Psoas muscle (tissue), 8 donors: ENCODE data around the gene PRELID1. TPM values are rescaled to one million over a fixed set of nuclear protein-coding genes. Genes with fewer than 3 reads are reported as not detected.

Experiments
- ATAC-seq, 4 donors: fragments of 200-7000 bp; cut with Tn5 transposase; one replicate each; pipeline ENCODE4 v1.9.1; 2020; ENCODE audit warnings: moderate library complexity in 3 of 4, mild to moderate bottlenecking in 2 of 4
- DNase-seq, 2 donors: peaks; one replicate each; pipeline ENCODE4 v3.0.0-alpha.2; 2020
- H3K27ac ChIP-seq: fragments of 200-600 bp; one replicate; pipeline ENCODE4 v1.8.0; 2022
- H3K27me3 ChIP-seq, 3 donors: fragments of 200-600 bp in 1 of 3; one replicate each; pipeline versions ENCODE4 v1.6.1 to v1.8.0; 2013 to 2022; ENCODE audit warnings: low read length in 2 of 3, mild to moderate bottlenecking in 2 of 3, moderate library complexity in 1 of 3; ENCODE audit not compliant: insufficient read depth in 3 of 3
- H3K36me3 ChIP-seq, 2 donors: fragments of 200-600 bp in 1 of 2; one replicate each; pipeline versions ENCODE4 v1.6.1 to v1.8.0; 2013 to 2022; ENCODE audit warnings: low read depth in 1 of 2, mild to moderate bottlenecking in 1 of 2, moderate library complexity in 1 of 2; ENCODE audit not compliant: insufficient read depth in 1 of 2
- H3K4me1 ChIP-seq: fragments of 200-600 bp; one replicate; pipeline ENCODE4 v1.8.0; 2022
- H3K4me3 ChIP-seq: fragments of 200-600 bp; one replicate; pipeline ENCODE4 v1.8.0; 2022; ENCODE audit warnings: mild to moderate bottlenecking
- H3K9me3 ChIP-seq: fragments of 200-600 bp; one replicate; pipeline ENCODE4 v1.8.0; 2022
- WGBS, 3 donors: extraction: QIAGEN DNeasy Blood & Tissue Kit; methylation state at CpG; one replicate each; pipeline versions ENCODE4 v1.1.6 to v1.1.7; 2013; 5-methylcytosine and 5-hydroxymethylcytosine counted together
- intact Hi-C, 2 donors: fragments of 100-400 bp; cut with DNase I; formaldehyde crosslinking; loops; one replicate each; pipeline versions ENCODE4 v1.11.0 to v1.14.2; 2022
- polyA plus RNA-seq, 3 donors: library from polyadenylated mRNA; stranded (reverse); fragments of 200-250 nt; gene quantifications; one replicate each; pipeline ENCODE4 v1.2.3, GENCODE V29; 2013
- total RNA-seq, 4 donors: library from RNA; stranded (reverse); fragmentation: NEBNext Ultra II Directional in 2 of 4; extraction: Animal tissue kit (Norgen Biotek cat#: 25700) in 2 of 4; gene quantifications; one replicate each; pipeline versions ENCODE4 v1.2.1 to v1.2.4, GENCODE V29; 2021 to 2023
- TF ChIP-seq, protein P1 (sequence below): fragments of 200-600 bp; IDR thresholded peaks from one replicate; pipeline ENCODE4 v1.8.0; 2022; ENCODE audit warnings: antibody characterized with exemption
- donor health status: healthy with polysubstance abuse.
- donor health status: DM: no; HTN: no; CAD: no; lungs with moderate emphysema.
- donor health status: Bipolar disorder and iron deficiency.
- donor health status: healthy.
- donor health status: DM: yes; HTN: yes; CAD: no.
- donor health status: DM: no; HTN: no; CAD: no.
- donor health status: DM: no; HTN: no; CAD: no.
- donor health status: DM: yes; HTN: yes; CAD: no.

PRELID1 gene
- total and polyA plus RNA-seq, 7 donors, result 19.9 to 201 (median 53.9) TPM

DNA sequence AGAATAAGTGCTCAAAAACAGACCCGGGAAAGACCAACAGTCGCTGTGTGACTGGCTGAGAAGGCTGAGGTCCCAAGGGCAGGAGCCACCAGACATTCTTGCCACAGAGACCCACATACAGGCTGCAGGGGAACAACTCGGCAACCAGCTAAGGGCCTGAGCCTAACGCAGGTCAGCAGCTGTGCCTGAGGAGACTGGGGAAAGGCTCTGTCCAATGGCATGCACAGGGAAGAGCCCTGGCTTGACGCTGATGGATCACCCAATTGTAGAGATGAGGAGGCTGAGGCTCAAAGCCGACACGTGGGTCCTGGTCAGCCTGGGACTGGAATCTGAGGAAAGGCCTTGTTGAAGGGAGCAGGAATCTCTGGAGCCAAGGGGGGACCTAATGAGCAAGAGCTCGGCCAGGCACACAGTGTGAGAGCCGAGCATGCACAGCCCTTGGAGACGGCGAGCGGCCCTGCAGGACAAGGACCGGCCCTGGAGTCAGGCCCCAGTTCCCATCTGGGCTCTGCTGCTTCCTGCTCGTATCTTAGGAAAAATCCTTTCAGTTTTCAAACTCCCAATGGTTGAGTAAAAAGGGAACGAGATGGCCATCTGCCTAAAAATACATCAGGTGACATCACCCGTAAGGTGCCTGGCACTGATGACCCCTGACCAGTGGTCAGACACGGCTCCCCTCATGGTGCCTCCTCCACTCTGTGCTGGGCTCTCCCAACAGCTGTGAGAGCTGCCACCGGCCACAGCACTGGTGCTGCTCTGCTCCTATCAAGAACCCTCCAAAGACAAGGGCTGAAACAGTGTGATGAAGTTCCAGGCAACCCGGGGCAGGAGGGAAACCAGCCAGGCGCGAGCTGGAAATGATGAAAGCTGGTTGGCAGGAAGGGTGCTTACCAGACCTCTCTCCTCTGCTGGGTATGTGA, 31.4 kb downstream of the PRELID1 start:
- H3K4me3 ChIP-seq, result no peak overlapping the region
- peak overlapping the region; percentile 46 for H3K27ac ChIP-seq
- H3K9me3 ChIP-seq, result no peaks in the 10 kb centered on the region
- no peaks in the 10 kb centered on the region for H3K27me3 ChIP-seq
- intact Hi-C loops, result no loop called here
- peak; percentile 27 to 61 (median 47) for ATAC-seq
- WGBS, 3 donors, result 75 to 83% (median 81%) methylated on average over 21 of the region's 21 CpGs
- DNase-seq, result no peak
- H3K36me3 ChIP-seq, result peaks cover 6 to 91% of the 10 kb centered on the region in 2 donors
- H3K4me1 ChIP-seq, result peaks cover 8% of the 10 kb centered on the region
- TF ChIP-seq, protein P1, sequence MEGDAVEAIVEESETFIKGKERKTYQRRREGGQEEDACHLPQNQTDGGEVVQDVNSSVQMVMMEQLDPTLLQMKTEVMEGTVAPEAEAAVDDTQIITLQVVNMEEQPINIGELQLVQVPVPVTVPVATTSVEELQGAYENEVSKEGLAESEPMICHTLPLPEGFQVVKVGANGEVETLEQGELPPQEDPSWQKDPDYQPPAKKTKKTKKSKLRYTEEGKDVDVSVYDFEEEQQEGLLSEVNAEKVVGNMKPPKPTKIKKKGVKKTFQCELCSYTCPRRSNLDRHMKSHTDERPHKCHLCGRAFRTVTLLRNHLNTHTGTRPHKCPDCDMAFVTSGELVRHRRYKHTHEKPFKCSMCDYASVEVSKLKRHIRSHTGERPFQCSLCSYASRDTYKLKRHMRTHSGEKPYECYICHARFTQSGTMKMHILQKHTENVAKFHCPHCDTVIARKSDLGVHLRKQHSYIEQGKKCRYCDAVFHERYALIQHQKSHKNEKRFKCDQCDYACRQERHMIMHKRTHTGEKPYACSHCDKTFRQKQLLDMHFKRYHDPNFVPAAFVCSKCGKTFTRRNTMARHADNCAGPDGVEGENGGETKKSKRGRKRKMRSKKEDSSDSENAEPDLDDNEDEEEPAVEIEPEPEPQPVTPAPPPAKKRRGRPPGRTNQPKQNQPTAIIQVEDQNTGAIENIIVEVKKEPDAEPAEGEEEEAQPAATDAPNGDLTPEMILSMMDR, result no peak

DNA sequence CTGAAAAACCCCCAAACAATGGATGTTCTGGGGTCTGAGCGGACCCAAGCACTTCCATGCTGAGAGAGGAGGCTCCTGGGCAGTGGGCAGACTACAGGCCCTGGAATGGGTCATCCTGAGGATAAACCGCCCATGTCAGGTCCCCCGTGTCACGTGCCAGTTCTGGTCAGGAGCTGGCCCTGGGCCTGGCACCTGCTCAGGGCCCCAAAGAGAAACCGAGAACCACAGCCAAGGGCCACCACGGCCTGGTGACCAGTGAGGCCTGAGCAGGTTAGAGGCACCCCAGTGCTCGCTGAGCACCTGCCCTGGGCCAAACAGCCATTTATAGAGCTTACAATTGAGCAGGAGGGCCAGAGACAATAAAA, 32.1 kb downstream of the PRELID1 start:
- intact Hi-C loops, result no loop called here
- DNase-seq (no peak), ATAC-seq (peak; percentile 13 to 62 (median 41))
- TF ChIP-seq, protein P1, result no peak
- Histone ChIP-seq H3K27ac (peak overlapping the region; percentile 46), H3K27me3 (no peaks in the 10 kb centered on the region), H3K9me3 (no peaks in the 10 kb centered on the region), H3K4me3 (no peak overlapping the region), H3K4me1 (peaks cover 8% of the 10 kb centered on the region), H3K36me3 (peaks cover 6 to 89% of the 10 kb centered on the region in 2 donors)
- 42 to 54% (median 53%) methylated on average over 7 of the region's 7 CpGs for WGBS, 3 donors

DNA sequence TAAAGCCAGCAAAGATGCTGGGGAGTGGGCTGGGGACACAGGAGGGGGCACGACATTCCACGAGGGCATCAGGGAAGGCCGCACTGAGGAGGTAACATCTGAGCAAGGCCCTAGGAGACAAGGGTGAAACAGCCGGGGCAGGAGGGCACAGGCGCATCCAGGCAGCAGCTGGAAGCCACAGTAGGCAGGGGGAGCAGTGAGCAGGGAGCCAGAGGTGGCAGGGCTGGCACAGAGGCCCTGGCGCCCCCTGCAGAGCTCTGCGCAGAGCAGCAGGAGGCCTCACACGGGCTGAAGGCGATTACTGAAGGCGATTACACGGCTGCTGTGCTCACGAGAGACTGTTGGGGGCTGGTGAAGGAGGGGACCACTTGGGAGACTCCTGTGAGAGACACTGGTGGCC, 32.5 kb downstream of the PRELID1 start:
- TF ChIP-seq, protein P1, result no peak
- Histone ChIP-seq H3K36me3 (peaks cover 6 to 85% of the 10 kb centered on the region in 2 donors), H3K9me3 (no peaks in the 10 kb centered on the region), H3K27ac (peak overlapping the region; percentile 46), H3K4me1 (peaks cover 8% of the 10 kb centered on the region), H3K4me3 (no peak overlapping the region), H3K27me3 (no peaks in the 10 kb centered on the region)
- ATAC-seq (peak in 2 of 4 donors; percentile 45 to 53), DNase-seq (no peak)
- WGBS, 3 donors, result 62 to 72% (median 62%) methylated on average over 12 of the region's 12 CpGs
- intact Hi-C loops, result no loop called here

DNA sequence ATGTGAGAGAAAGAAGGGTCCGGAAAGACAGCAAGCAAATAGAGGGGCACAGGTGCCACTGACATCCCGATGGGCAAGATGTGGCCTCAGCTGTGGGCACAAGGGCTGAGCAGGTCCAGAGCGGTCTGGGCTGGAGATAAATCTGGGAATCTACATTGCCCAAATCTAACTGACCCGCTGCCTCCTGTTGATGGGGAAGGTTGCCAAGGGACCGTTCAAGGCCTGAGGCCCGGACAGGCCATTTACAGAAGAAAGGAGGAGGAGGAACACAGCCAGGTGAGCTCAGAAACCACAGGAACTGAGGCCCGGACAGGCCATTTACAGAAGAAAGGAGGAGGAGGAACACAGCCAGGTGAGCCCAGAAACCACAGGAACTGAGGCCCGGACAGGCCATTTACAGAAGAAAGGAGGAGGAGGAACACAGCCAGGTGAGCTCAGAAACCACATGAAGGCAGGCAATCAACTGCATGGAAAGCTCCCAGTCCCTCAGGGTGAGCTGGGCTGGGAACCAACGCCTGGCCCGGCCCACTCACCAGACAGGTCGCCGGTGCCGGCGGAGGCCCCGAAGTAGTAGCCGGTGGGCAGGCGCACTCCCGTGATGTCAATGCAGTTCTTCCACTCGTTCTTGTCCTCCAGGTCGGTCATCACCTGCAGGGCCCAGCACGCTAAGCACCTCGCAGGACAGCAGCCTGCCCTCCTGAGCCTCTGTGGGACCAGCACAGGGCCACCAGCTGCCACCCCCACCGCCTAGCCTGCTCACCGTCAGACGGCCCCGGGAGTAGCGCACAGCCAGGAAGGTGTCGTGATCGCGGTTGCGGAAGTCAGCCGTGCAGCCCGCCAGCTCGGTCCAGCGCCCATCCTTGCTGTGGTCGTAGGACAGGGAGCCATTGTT, 33.2 kb downstream of the PRELID1 start:
- Histone ChIP-seq H3K27ac (peak overlapping the region; percentile 46), H3K4me3 (no peak overlapping the region), H3K4me1 (peaks cover 8% of the 10 kb centered on the region), H3K9me3 (no peaks in the 10 kb centered on the region), H3K27me3 (no peaks in the 10 kb centered on the region), H3K36me3 (peaks cover 6 to 86% of the 10 kb centered on the region in 2 donors)
- intact Hi-C loops, result no loop called here
- DNase-seq, result no peak
- TF ChIP-seq, protein P1, result no peak
- ATAC-seq, result no peak
- WGBS, 3 donors, result 92 to 96% (median 94%) methylated on average over 30 to 36 of the region's 36 CpGs
